AG04449 (cell line): ENCODE measurements around the gene SIPA1L3.
"Not testable (repeated sequence)": the region's sequence is repeated elsewhere in the genome, so short reads cannot be mapped to it uniquely, and the experiment has no call there.

ENCODE experiments used
- CTCF ChIA-PET: fragments of 350-600 bp; formaldehyde crosslinking; extraction: SDS; loops from one replicate; lab custom pipeline; 2021; ENCODE audit warnings: antibody characterized with exemption; lab: Yijun Ruan, JAX
- POLR2A ChIA-PET: fragments of 400-600, 350-600 bp; formaldehyde crosslinking; extraction: SDS; loops from one replicate; lab custom pipeline; 2020; ENCODE audit warnings: antibody characterized with exemption, inconsistent platforms; lab: Yijun Ruan, JAX
- DNase-seq: peaks from one replicate; pipeline ENCODE4 v3.0.0-alpha.2; 2010; ENCODE audit warnings: low read depth, low spot score
- H3K4me3 ChIP-seq: 2 replicates; pipeline ENCODE4 v1.5.1; 2011; ENCODE audit warnings: low read depth, mild to moderate bottlenecking, control low read depth, low read length
- TF ChIP-seq, protein P1 (sequence below): IDR thresholded peaks from one replicate; pipeline ENCODE4 v1.5.1; 2011; ENCODE audit warnings: mild to moderate bottlenecking, moderate library complexity, low read length, control low read depth, inconsistent platforms; ENCODE audit not compliant: insufficient read depth; ENCODE audit errors: missing control alignments

The SIPA1L3 gene, protein sequence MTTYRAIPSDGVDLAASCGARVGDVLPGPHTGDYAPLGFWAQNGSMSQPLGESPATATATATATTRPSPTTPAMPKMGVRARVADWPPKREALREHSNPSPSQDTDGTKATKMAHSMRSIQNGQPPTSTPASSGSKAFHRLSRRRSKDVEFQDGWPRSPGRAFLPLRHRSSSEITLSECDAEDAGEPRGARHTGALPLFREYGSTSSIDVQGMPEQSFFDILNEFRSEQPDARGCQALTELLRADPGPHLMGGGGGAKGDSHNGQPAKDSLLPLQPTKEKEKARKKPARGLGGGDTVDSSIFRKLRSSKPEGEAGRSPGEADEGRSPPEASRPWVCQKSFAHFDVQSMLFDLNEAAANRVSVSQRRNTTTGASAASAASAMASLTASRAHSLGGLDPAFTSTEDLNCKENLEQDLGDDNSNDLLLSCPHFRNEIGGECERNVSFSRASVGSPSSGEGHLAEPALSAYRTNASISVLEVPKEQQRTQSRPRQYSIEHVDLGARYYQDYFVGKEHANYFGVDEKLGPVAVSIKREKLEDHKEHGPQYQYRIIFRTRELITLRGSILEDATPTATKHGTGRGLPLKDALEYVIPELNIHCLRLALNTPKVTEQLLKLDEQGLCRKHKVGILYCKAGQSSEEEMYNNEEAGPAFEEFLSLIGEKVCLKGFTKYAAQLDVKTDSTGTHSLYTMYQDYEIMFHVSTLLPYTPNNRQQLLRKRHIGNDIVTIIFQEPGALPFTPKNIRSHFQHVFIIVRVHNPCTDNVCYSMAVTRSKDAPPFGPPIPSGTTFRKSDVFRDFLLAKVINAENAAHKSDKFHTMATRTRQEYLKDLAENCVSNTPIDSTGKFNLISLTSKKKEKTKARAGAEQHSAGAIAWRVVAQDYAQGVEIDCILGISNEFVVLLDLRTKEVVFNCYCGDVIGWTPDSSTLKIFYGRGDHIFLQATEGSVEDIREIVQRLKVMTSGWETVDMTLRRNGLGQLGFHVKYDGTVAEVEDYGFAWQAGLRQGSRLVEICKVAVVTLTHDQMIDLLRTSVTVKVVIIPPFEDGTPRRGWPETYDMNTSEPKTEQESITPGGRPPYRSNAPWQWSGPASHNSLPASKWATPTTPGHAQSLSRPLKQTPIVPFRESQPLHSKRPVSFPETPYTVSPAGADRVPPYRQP (N-terminal part only)

DNA sequence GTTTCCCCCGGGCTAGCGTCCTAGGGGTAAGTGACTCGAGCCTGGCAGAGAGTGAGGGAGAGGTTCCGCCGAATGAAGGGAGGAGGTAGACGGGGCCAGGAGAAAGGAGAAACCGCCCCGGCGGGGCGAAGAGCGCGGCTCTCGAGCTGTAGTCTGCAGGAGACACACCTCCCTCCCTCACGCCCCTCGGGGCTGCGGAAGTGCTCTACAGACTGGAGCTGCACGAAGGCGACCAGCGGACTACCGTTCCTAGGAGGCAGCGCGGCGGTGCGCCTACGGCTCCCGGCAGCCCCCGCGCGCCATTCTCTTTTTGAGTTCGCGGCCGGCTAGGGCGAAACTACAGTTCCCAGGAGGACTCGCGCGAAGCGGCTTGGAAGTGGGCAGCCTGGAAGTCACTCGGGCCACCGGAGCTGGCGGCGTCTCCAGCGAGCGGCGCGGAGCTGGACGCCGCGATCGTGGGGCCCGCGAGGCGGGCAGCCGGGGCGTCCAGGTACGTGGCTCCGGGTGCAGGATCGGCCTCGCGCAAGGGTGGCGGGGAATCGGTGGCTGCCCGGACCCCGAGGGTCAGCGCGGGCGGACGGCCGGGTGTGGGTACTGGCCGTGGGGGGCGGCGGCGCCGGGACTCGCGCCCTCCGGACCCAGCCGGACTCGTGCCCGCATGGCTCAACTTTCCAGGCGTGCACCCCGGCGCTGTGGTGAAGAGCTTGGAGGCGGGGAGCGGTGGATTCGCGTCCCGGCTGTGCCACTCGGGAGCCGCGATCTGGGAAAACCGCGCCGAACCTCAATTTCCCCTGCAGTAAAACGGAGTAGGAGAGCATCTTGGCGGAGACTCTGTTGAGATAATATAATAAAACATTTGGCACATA lies at the start of gene SIPA1L3:
SIPA1L3 (plus strand) TSS at position 340 of the 866 bp plus-strand sequence. CDS start 174,358 bp downstream, outside the sequence.
- peak within 1 kb of the TSS; percentile 95 for H3K4me3 ChIP-seq
- TF ChIP-seq, protein P1, sequence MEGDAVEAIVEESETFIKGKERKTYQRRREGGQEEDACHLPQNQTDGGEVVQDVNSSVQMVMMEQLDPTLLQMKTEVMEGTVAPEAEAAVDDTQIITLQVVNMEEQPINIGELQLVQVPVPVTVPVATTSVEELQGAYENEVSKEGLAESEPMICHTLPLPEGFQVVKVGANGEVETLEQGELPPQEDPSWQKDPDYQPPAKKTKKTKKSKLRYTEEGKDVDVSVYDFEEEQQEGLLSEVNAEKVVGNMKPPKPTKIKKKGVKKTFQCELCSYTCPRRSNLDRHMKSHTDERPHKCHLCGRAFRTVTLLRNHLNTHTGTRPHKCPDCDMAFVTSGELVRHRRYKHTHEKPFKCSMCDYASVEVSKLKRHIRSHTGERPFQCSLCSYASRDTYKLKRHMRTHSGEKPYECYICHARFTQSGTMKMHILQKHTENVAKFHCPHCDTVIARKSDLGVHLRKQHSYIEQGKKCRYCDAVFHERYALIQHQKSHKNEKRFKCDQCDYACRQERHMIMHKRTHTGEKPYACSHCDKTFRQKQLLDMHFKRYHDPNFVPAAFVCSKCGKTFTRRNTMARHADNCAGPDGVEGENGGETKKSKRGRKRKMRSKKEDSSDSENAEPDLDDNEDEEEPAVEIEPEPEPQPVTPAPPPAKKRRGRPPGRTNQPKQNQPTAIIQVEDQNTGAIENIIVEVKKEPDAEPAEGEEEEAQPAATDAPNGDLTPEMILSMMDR = no peak
- ChIA-PET POLR2A (interaction anchor here (0.7 to 3.1 kb wide), 8 partner anchors 91 to 481 kb away, joined by 3 to 21 read pairs (median 4); partner anchors contain the start of genes GGN and PSMD8), CTCF (interaction anchor here (0.6 to 12.1 kb wide), 23 partner anchors 9 to 337 kb away, joined by 3 to 213 read pairs (median 4); no protein-coding TSS in a partner anchor)
- DNase-seq = peak; percentile 54

DNA sequence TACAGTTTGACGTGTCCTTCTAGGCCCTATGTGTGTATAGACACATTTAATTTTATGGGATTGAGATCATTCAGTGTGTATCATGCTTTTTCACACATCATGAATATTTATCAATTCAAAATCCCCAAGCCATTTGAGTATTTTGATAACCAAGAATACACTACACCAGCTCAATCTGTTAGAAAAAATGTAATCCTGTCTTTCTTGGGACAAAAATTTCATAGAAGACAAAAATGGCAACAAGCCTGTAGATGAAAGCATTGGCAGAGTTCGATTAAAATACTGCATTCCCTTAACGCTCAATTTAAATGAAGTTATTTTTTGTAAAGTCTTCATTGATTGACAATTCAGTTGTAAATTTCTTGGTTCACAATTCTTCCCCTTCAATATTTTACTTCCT lies 42.5 kb upstream of the SIPA1L3 start:
- ChIA-PET CTCF (no interaction called here), POLR2A (no interaction called here)
- TF ChIP-seq, protein P1 = no peak
- H3K4me3 ChIP-seq = no peak overlapping the region
- no peak for DNase-seq

DNA sequence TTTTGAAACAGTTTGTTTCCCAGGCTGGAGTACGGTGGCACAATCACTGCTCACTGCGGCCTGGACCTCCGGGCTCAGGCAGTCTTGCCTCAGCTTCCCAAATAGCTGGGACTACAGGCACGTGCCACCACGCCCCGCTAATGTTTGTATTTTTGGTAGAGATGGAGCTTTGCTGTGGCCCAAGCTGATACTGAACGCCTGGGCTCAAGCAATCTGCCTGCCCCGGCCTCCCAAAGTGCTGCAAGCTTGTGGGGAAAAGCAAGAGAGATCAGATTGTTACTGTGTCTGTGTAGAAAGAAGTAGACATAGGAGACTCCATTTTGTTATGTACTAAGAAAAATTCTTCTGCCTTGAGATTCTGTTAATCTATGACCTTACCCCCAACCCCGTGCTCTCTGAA lies 41.1 kb upstream of the SIPA1L3 start:
- H3K4me3 ChIP-seq, DNase-seq, POLR2A ChIA-PET, CTCF ChIA-PET: not testable (repeated sequence)

- TF ChIP-seq, protein P1 = no peak
- no peak for DNase-seq
- POLR2A ChIA-PET = no interaction called here
- H3K4me3 ChIP-seq = no peak overlapping the region
- CTCF ChIA-PET = no interaction called here
Observed at GRCh38 chr19:37867831-37868230, 39.2 kb upstream of the SIPA1L3 start.

- no peak for DNase-seq
- POLR2A ChIA-PET = no interaction called here
- TF ChIP-seq, protein P1 = no peak
- CTCF ChIA-PET = no interaction called here
- no peak overlapping the region for H3K4me3 ChIP-seq
Observed at GRCh38 chr19:37869766-37870340, 37.2 kb upstream of the SIPA1L3 start.
